SH-SY5Y (cell line): Measurements from ENCODE around the gene CTNNAL1.

ENCODE experiments used
- GATA2 ChIP-seq: IDR thresholded peaks from 2 replicates; pipeline ENCODE4 v1.6.1; 2011; ENCODE audit warnings: mild to moderate bottlenecking, low read depth, low read length
- GATA3 ChIP-seq: IDR thresholded peaks from 2 replicates; pipeline ENCODE4 v1.6.1; 2011; ENCODE audit warnings: low read depth, mild to moderate bottlenecking, low read length, moderate library complexity

GRCh38 chr9:109033941-109034700 is 20.8 kb upstream of the CTNNAL1 start:
- TF ChIP-seq GATA2 (no peak), GATA3 (no peak)
